A549 (cell line): ENCODE measurements around the gene EPC2.
"Not testable (repeated sequence)": the region's sequence is repeated elsewhere in the genome, so short reads cannot be mapped to it uniquely, and the experiment has no call there.

Experiments
- EP300 ChIP-seq, 2 experiments: fragments of >200 bp; sonication (Bioruptor Twin); formaldehyde crosslinking; IDR thresholded peaks; 2 replicates in 1 of 2; 3 replicates in 1 of 2; pipeline ENCODE4 v1.6.1; 2016 to 2017
- MYC ChIP-seq: IDR thresholded peaks from 2 replicates; pipeline ENCODE4 v1.6.1; 2012; ENCODE audit warnings: mild to moderate bottlenecking, inconsistent platforms, low read length, improper control_type of control experiment, borderline replicate concordance
- RAD21 ChIP-seq, 2 experiments: fragments of >200 bp in 1 of 2; sonication (Bioruptor Twin) in 1 of 2; formaldehyde crosslinking in 1 of 2; IDR thresholded peaks in 1 of 2; conservative IDR thresholded peaks in 1 of 2; 2 replicates in 1 of 2; 3 replicates in 1 of 2; pipeline ENCODE4 v1.6.1; 2012 to 2018; ENCODE audit warnings: inconsistent platforms in 1 of 2

GRCh38 chr2:148790172-148790571 lies 145.6 kb downstream of the EPC2 start:
- TF ChIP-seq MYC; EP300 (IDR thresholded peaks at IDR 0.05); RAD21 (conservative IDR thresholded peaks at IDR 0.05 in 1 of 2, IDR thresholded peaks at IDR 0.05 in 1 of 2): not testable (repeated sequence)
